HG03354 (cell line): ENCODE data around the gene ATP6V0E2.

Experiments used
- ATAC-seq: cut with Tn5 transposase; IDR thresholded peaks from one replicate; pipeline ENCODE4 v1.9.1; 2021; ENCODE audit warnings: mild to moderate bottlenecking; ENCODE audit not compliant: unreplicated experiment, poor library complexity, severe bottlenecking

Gene ATP6V0E2

DNA sequence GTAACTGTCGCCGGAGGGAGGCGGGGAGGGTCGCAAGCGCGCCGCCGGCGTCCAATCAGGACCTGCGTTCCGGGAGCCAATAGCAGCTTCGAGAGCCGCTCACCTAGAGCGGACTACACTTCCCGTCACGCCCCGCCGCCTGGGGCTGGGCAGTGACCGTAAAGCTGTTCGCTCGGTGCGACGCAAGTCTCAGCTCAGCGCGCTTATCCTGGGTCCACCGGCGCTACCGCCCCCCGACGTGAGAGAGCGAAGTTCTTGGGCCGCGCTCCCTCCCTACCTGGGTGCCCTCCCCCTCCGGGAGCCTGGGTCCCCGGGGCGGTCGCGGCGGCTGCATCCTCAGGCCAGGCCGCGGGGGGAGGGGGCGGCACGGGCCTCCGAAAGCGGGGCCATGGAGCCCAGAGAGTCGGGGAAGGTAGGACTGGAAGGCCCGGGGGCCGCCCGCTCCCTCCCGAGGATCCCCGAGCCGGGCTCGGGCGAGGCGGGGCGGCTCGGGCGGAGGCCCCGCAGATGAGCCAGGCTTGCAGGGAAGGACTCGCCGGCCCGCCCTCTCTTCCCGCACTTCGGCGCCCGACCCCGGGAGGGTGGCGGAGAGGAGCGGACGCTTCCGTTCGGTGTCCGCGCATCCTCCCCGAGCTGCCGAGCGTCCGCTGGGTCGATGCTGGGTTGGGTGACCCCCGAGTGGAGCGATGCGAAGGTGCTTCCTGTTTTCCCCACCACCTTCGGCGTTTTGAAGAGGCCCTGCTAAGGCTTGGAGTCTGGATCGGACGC is 35.4 kb upstream of the ATP6V0E2 start, which contains the start of gene ZNF862:
ZNF862 (plus strand) TSS at position 152 of the 768 bp plus-strand sequence; CDS start at position 389, 237 bp downstream.
- peak; percentile 98 for ATAC-seq

DNA sequence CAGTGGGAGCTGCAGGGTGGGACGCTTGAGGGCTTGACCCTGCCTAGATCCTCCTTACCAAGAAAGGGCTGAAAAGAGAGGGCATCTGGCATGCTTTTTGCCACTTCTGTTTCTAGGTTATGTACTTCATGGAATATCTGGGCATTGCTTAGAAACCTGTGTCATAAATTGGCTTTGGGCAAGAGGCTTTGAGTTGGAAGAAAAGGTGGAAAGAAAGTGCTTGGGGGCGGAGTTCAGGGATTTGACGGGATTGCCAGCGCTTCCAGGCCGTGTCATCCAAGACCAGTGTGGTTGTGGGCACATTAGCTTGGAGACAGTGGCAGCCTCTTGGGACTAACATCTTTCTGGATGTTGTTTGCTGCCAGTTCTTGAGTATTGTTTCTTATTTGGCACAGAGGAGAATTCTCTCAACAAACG is 34.8 kb upstream of the ATP6V0E2 start:
- ATAC-seq, result no peak

- ATAC-seq, result no peak
Observed at GRCh38 chr7:149839933-149840332, 33.8 kb upstream of the ATP6V0E2 start.

GRCh38 chr7:149843566-149843965 is 30.2 kb upstream of the ATP6V0E2 start:
- ATAC-seq, result no peak

GRCh38 chr7:149844445-149844844 is 29.3 kb upstream of the ATP6V0E2 start:
- ATAC-seq, result no peak

- ATAC-seq, result no peak
Observed at GRCh38 chr7:149845257-149845980, 28.4 kb upstream of the ATP6V0E2 start.

DNA sequence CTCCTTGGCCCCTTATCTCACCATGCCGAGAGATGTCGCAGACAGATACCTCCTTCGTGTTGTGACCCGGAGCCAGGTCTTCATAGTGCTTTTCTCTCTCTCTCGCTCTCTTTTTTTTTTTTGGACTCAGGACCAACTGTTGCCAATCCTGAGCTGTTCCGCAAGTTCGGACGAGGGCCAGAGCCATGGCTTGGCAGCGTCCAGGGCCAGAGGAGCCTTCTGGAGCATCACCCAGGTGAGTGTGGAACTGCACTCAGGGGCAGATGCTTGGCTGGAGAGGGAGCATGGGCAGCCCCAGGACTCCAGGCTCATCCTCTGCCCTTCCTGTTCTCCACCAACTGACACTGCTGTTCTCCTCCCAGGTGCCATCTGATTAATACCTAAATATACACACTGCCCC is 27.7 kb upstream of the ATP6V0E2 start:
- ATAC-seq, result no peak

DNA sequence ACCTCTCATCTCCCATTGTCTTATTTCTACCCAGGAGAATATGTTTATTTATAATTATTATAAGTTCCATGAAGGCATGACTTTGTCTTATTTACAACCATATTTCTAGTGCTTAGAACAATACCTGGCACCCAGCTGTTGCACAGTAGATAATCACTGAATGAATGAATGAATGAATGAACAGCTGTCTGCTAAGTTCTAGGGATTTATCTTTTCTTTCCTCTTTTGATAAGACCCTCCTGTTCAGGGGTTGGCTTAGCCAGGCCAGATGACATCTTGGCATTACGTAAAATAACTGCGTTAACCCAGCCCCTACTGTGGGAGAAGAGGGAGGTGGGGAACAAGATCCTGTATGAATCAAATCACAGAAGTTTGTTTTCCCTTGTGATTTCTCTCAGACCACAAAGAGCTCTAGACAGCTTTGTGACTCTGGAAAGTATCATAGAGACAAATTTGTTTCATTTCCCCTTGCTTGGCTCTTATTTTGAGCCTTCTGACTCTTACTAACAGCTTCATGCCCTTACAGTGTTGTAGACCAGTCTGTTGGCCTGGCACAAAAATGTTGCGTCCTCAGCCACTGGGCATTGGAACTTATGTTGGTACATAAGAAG is 27.2 kb upstream of the ATP6V0E2 start:
- ATAC-seq, result peak; percentile 80

GRCh38 chr7:149849174-149849573 is 24.6 kb upstream of the ATP6V0E2 start:
- ATAC-seq, result no peak

DNA sequence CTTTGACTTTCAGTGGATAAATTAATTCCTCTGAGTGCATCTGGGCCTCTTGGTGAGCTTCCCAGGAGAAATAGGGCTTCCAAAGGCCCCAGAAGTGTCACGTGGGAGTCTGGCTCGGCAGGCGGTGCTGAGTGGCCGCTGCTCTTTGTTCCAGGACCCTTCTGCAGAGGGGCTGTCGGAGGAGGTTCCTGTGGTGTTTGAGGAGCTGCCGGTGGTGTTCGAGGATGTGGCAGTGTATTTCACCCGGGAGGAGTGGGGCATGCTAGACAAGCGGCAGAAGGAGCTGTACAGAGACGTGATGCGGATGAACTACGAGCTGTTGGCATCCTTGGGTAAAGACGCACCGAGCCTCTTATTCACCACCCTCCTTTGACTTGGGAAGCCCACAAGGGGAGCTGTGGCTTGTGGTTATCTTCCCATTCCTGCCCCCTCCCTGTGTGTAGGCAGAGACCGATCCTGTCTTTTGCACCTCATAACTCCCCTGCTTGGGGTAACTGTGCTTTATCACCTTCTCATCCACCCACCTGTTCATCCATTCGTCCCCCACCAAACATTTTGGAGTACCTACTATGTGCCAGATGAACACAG is 23.7 kb upstream of the ATP6V0E2 start:
- ATAC-seq, result no peak

DNA sequence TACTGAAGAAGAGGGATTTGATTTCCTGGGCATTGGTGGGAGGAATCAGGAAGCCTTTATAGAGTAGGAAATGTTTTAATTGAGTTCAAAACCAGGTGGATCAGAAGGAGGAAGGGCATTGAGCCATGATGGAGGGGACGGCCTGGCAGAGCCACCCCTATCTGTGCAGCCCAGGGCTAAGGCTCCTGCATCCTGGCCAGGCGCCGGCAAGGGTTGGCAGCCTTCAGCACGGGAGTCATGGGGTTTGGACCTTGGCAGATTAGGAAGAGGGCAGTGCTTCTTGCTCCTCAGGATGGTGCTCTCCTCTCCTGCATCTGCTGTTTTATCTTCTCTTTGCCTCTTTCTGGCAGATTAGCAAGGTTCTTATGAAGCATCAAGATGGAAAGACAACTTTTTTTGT is 23.1 kb upstream of the ATP6V0E2 start:
- no peak for ATAC-seq

DNA sequence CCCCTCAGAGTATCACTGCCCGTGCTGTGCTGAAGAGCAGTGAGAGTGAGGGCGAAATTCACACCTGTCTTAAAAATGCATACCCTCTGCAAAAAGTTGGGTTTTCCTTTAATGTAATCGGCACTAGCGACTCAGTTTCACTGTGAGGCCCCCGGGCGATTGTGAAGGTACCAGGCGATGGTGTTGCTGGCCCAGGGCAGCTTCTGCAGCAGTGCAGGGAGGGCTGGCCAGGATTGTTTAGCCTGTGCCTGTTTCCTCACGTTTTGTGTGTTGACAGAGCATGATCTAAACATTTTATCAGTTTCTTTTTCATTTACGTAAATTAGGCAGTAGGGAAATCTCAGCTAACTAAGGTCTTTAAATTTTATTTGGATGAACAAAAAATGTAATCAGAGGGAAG is 22.3 kb upstream of the ATP6V0E2 start:
- ATAC-seq, result no peak

- no peak for ATAC-seq
Observed at GRCh38 chr7:149853157-149853556, 20.6 kb upstream of the ATP6V0E2 start.

DNA sequence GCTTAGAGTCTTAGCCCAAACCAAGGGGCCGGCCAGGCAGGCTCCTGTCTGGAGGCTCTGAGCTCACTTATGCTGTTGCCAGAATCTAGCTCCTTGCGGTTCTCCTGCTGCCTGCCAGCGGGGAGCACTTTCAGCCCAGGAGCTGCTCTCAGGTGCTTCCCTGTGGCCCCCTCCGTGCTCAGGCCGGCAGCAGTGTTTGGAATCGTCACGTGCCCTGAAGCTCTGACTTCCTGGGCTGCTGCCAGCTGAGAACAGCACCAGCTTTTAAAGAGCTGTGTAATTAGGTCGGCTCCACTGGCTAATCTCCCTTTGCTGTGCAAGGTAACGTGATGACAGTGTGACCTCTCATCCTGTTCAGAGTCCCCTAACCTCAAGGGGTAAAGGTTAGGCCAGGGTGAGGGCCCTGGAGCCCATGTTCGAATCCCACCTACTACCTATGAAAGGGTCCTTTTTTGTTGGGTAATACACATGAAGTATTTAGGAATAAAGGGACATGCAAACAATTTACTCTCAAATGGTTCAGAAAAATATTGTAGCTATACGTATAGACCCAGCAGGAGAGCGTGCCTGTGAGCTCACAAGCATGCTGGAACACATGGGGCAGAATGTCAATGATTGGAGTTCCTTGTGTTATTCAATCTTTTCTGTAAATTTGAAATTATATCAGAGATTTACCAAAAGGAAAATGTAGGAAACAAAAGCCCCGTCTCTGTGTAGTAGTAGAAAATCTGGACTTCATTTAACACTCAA is 19.0 kb upstream of the ATP6V0E2 start:
- ATAC-seq, result no peak

- ATAC-seq, result no peak
Observed at GRCh38 chr7:149855361-149856305, 18.1 kb upstream of the ATP6V0E2 start.

GRCh38 chr7:149856583-149856982 is 17.2 kb upstream of the ATP6V0E2 start:
- ATAC-seq, result no peak

GRCh38 chr7:149859369-149859768 is 14.4 kb upstream of the ATP6V0E2 start:
- ATAC-seq, result no peak

GRCh38 chr7:149859876-149860275 is 13.9 kb upstream of the ATP6V0E2 start:
- no peak for ATAC-seq
